Thyroid gland (tissue), 4 donors: ENCODE results near the gene FARSA. TPM values are rescaled to one million over a fixed set of nuclear protein-coding genes. Genes with fewer than 3 reads are reported as not detected.
A peak's percentile ranks its signal among the peaks of the same experiment; 100 is the strongest.

ENCODE experiments used
- DNase-seq, 2 donors: peaks; one replicate each; pipeline ENCODE4 v3.0.0-alpha.2; 2019
- H3K27ac ChIP-seq, 3 donors: fragments of 200-600 bp; sonication (generic); 1 replicate in 2 of 3; 2 replicates in 1 of 3; pipeline ENCODE4 v1.5.1; 2016 to 2019; ENCODE audit warnings: mild to moderate bottlenecking in 1 of 3, moderate library complexity in 1 of 3
- H3K27me3 ChIP-seq: fragments of 200-600 bp; sonication (generic); one replicate; pipeline ENCODE4 v1.5.1; 2019
- H3K36me3 ChIP-seq, 2 donors: fragments of 200-600 bp; sonication (generic); one replicate each; pipeline ENCODE4 v1.5.1; 2016 to 2019
- H3K4me1 ChIP-seq, 2 donors: fragments of 200-600 bp; sonication (generic); one replicate each; pipeline ENCODE4 v1.5.1; 2017 to 2019
- H3K4me3 ChIP-seq, 3 donors: fragments of 200-600 bp; sonication (generic); replicated peaks in 1 of 3; 1 replicate in 2 of 3; 2 replicates in 1 of 3; pipeline ENCODE4 v1.5.1; 2016; ENCODE audit warnings: mild to moderate bottlenecking in 1 of 3
- H3K9me3 ChIP-seq: fragments of 200-600 bp; sonication (generic); one replicate; pipeline ENCODE4 v1.5.1; 2017
- CTCF ChIP-seq, 6 experiments: fragments of 200-600 bp in 3 of 6; fragments of 450-650 bp in 3 of 6; sonication (generic) in 3 of 6; IDR thresholded peaks; one replicate each; pipeline ENCODE4 v1.5.1; 2016 to 2019; ENCODE audit warnings: antibody characterized with exemption in 6 of 6, mild to moderate bottlenecking in 2 of 6, inconsistent platforms in 1 of 6, moderate library complexity in 1 of 6
- POLR2A ChIP-seq, 2 donors: fragments of 450-650 bp; IDR thresholded peaks; one replicate each; pipeline ENCODE4 v1.6.1; 2017; ENCODE audit warnings: antibody characterized with exemption in 2 of 2, mild to moderate bottlenecking in 2 of 2, moderate library complexity in 1 of 2
- WGBS, 2 donors: methylation state at CpG; one replicate each; pipeline ENCODE4 v1.1.5; 2017; 5-methylcytosine and 5-hydroxymethylcytosine counted together
- intact Hi-C: fragments of 100-400 bp; cut with DNase I; formaldehyde crosslinking; loops from one replicate; pipeline ENCODE4 v1.15.1; 2023
- total RNA-seq, 4 donors: library from RNA; depleted of rRNA; stranded (reverse); fragments of >200 nt; gene quantifications; one replicate each; pipeline ENCODE4 v1.2.3, GENCODE V29; 2016

The FARSA gene
- total RNA-seq, 4 donors from 2014 or later = 43.5 to 61.5 (median 53.4) TPM

GRCh38 chr19:12949363-12950283 is 16.1 kb upstream of the FARSA start:
- H3K36me3 ChIP-seq = peaks cover 55 to 61% of the 10 kb centered on the region in 2 donors
- H3K27me3 ChIP-seq = no peaks in the 10 kb centered on the region
- no peak overlapping the region for H3K27ac ChIP-seq
- intact Hi-C loops = no loop called here
- H3K4me1 ChIP-seq = peaks cover 18 to 26% of the 10 kb centered on the region in 2 donors
- no peaks in the 10 kb centered on the region for H3K9me3 ChIP-seq
- no peak overlapping the region for H3K4me3 ChIP-seq
- TF ChIP-seq POLR2A (IDR thresholded peaks at IDR 0.05) (no peak), CTCF (IDR thresholded peaks at IDR 0.05) (no peak)
- no peak for DNase-seq
- WGBS, 2 donors = 86 to 89% methylated on average over 11 to 16 of the region's 16 CpGs

GRCh38 chr19:12948612-12949362 is 15.3 kb upstream of the FARSA start:
- Histone ChIP-seq H3K27me3 (no peaks in the 10 kb centered on the region), H3K9me3 (no peaks in the 10 kb centered on the region), H3K4me1 (peaks cover 15 to 34% of the 10 kb centered on the region in 2 donors), H3K36me3 (peaks cover 59 to 70% of the 10 kb centered on the region in 2 donors), H3K27ac (no peak overlapping the region), H3K4me3 (no peak overlapping the region)
- 96 to 99% methylated on average over 13 to 30 of the region's 30 CpGs for WGBS, 2 donors
- TF ChIP-seq CTCF (IDR thresholded peaks at IDR 0.05) (no peak), POLR2A (IDR thresholded peaks at IDR 0.05) (no peak)
- DNase-seq = no peak
- intact Hi-C loops = no loop called here

GRCh38 chr19:12947702-12948611 is 14.4 kb upstream of the FARSA start:
- H3K27ac ChIP-seq = no peak overlapping the region
- peaks cover 21 to 36% of the 10 kb centered on the region in 2 donors for H3K4me1 ChIP-seq
- DNase-seq = no peak
- H3K27me3 ChIP-seq = no peaks in the 10 kb centered on the region
- H3K4me3 ChIP-seq = no peak overlapping the region
- H3K9me3 ChIP-seq = no peaks in the 10 kb centered on the region
- intact Hi-C loops = no loop called here
- H3K36me3 ChIP-seq = peaks cover 57 to 72% of the 10 kb centered on the region in 2 donors
- TF ChIP-seq CTCF (IDR thresholded peaks at IDR 0.05) (no peak), POLR2A (IDR thresholded peaks at IDR 0.05) (no peak)
- 80 to 85% methylated on average over 26 to 28 of the region's 28 CpGs for WGBS, 2 donors

GRCh38 chr19:12946731-12947496 is 13.4 kb upstream of the FARSA start:
- no peak for TF ChIP-seq CTCF (IDR thresholded peaks at IDR 0.05)
- TF ChIP-seq POLR2A (IDR thresholded peaks at IDR 0.05) = no peak
- Histone ChIP-seq H3K9me3 (no peaks in the 10 kb centered on the region), H3K4me1 (peaks cover 23 to 43% of the 10 kb centered on the region in 2 donors), H3K4me3 (peak overlapping the region in 2 of 3 donors; percentile 60 to 94), H3K36me3 (peaks cover 51 to 70% of the 10 kb centered on the region in 2 donors), H3K27me3 (no peaks in the 10 kb centered on the region), H3K27ac (peak overlapping the region in 1 of 3 donors; percentile 79)
- intact Hi-C loops = no loop called here
- no peak for DNase-seq
- WGBS, 2 donors = 55 to 59% methylated on average over 14 of the region's 14 CpGs
